Fibroblast of villous mesenchyme (primary cell): ENCODE results near the gene ZDHHC7. TPM values are rescaled to one million over a fixed set of nuclear protein-coding genes. Genes with fewer than 3 reads are reported as not detected.

Experiments used
- DNase-seq: peaks from one replicate; pipeline ENCODE4 v3.0.0-alpha.2; 2010; ENCODE audit warnings: low read depth
- H3K4me3 ChIP-seq: 2 replicates; pipeline ENCODE4 v1.5.1; 2011; ENCODE audit warnings: low read depth, mild to moderate bottlenecking, low read length
- total RNA-seq: library from RNA; depleted of rRNA; stranded (reverse); fragments of >200 nt; gene quantifications from 2 replicates; pipeline ENCODE4 v1.2.3, GENCODE V29; 2012
- TF ChIP-seq, protein P1 (sequence below): IDR thresholded peaks from 2 replicates; pipeline ENCODE4 v1.5.1; 2012; ENCODE audit warnings: low read depth, mild to moderate bottlenecking, low read length; ENCODE audit not compliant: insufficient read depth

ZDHHC7 gene
- total RNA-seq, 1 donor: 164 TPM

DNA sequence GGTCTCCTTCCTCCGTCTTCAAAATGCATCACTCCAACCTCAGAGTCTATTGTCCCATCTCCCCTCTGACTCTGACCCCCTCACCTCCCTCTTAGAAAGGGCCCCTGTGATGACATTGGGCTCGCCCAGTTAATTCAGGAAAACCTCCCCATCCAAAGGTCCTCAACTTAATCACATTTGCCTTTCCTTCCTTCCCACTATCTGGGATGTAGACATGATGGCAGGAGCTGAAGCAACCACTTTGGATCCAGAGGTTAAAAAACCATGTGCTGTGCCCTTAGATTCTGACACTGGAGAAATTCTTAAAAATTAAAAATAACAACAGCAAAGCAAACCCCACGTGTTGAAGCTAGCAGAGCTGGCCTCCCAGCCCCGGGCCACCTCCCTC lies 80.2 kb downstream of the ZDHHC7 start:
- TF ChIP-seq, protein P1, sequence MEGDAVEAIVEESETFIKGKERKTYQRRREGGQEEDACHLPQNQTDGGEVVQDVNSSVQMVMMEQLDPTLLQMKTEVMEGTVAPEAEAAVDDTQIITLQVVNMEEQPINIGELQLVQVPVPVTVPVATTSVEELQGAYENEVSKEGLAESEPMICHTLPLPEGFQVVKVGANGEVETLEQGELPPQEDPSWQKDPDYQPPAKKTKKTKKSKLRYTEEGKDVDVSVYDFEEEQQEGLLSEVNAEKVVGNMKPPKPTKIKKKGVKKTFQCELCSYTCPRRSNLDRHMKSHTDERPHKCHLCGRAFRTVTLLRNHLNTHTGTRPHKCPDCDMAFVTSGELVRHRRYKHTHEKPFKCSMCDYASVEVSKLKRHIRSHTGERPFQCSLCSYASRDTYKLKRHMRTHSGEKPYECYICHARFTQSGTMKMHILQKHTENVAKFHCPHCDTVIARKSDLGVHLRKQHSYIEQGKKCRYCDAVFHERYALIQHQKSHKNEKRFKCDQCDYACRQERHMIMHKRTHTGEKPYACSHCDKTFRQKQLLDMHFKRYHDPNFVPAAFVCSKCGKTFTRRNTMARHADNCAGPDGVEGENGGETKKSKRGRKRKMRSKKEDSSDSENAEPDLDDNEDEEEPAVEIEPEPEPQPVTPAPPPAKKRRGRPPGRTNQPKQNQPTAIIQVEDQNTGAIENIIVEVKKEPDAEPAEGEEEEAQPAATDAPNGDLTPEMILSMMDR: no peak
- DNase-seq: no peak
- H3K4me3 ChIP-seq: no peak overlapping the region

DNA sequence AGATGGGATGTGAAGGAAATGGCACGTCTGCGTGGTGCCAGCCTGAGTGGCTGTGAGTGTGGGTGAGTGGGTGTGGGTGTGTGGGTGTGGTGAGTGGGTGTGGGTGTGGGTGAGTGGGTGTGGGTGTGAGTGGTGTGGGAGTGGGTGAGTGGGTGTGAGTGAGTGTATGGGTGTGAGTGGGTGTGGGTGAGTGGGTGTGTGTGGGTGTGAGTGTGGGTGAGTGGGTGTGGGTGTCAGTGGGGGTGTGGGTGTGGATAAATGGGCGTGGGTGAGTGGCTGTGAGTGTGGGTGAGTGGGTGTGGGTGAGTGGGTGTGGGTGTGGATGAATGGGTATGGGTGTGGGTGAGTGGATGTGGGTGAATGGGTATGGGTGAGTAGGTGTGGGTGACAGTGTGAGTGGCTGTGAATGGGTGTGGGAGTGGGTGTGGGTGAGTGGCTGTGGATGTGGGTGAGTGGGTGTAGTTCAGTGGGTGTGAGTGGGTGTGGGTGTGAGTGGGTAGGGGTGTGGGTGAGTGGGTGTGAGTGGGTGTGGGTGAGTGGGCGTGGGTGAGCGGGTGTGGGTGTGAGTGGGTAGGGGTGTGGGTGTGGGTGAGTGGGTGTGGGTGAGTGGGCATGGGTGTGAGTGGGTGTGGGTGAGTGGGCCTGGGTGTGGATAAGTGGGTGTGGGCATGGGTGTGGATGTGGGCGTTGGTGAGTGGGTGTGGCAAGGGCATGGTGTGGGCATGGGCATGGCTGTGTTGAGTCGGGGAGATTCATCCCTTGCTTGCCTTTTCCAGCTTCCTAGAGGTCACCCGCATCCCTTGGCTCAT lies 80.8 kb downstream of the ZDHHC7 start:
- H3K4me3 ChIP-seq: no peak overlapping the region
- DNase-seq: no peak
- TF ChIP-seq, protein P1: no peak

DNA sequence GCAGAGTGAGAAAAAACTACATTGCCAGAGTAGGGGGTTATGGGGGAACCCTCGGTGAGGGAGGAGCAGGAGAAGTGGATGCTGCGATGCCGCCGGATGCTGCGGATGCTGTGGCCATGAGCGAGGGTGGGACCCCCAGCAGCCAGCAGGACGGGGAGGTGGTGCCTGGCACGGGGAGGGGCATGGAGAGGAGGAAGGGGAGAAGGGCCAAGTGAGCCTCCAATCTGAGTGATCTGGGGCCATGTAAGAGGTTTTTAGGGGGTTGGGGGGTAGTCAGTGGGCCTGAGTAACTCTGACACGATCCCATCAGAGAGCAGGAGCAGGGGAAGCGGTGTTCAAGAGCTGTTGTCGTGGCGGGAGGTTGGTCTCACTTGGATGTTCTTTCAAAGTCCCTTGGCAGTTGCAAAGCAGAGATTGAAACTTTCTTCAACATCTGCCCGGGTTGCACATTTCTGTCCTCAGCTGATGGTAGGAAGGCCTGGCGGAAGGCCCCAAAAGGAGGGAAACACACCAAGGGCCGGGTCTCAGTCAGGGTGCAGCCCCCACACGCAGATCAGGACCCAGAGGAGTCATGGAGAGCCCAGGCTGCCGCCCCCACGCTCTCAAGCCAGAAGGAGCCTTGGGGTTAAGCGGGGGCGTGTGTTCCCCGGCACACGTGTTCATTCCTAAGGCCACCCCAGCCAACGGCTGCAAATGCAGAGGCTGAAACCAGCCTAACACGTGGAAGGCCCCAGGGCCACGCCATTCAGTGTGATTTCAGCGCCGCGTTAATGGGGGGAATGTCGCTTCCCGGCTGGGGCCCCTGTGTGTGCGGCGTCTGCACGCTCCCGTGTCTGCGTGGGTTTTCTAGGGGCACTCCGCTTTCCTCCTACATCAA lies 81.7 kb downstream of the ZDHHC7 start:
- H3K4me3 ChIP-seq: no peak overlapping the region
- TF ChIP-seq, protein P1: no peak
- DNase-seq: peak; percentile 51

DNA sequence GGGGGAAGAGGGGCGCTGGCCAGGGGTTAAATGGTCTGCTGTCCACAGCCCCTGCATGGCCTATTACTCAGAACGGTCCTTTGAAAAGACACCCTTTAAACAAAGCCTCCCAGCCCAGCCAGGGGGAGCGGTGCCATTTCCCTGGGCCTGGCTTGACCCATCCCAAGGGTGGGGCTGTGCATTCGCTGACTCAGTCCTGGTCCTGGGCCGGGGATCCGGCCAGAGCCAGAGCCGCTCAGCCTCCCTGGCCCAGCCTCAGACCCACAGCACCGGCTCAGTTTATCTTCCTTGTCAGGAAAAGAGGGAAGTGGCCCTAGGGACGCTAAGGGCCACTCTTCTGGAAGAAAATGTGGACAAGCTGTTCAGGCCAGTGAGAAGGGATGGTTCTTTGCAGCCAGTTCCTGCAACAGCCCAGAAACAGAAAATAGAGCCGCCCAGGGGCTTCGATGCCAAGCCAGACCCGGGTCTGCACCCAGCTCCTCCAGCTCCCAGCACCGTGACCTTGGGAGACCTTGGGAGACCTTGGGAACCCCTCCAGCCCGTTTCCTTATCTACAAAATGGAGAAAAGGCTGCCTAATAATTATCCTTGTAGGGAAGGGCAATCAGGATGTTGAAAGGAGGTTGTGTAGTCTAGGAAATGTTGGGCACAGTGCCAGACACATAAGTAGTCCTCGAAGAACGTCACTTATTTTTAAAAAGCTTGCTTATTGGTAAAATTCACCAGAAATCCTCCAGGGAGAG lies 82.5 kb downstream of the ZDHHC7 start:
- H3K4me3 ChIP-seq: no peak overlapping the region
- TF ChIP-seq, protein P1: no peak
- DNase-seq: peak; percentile 70

DNA sequence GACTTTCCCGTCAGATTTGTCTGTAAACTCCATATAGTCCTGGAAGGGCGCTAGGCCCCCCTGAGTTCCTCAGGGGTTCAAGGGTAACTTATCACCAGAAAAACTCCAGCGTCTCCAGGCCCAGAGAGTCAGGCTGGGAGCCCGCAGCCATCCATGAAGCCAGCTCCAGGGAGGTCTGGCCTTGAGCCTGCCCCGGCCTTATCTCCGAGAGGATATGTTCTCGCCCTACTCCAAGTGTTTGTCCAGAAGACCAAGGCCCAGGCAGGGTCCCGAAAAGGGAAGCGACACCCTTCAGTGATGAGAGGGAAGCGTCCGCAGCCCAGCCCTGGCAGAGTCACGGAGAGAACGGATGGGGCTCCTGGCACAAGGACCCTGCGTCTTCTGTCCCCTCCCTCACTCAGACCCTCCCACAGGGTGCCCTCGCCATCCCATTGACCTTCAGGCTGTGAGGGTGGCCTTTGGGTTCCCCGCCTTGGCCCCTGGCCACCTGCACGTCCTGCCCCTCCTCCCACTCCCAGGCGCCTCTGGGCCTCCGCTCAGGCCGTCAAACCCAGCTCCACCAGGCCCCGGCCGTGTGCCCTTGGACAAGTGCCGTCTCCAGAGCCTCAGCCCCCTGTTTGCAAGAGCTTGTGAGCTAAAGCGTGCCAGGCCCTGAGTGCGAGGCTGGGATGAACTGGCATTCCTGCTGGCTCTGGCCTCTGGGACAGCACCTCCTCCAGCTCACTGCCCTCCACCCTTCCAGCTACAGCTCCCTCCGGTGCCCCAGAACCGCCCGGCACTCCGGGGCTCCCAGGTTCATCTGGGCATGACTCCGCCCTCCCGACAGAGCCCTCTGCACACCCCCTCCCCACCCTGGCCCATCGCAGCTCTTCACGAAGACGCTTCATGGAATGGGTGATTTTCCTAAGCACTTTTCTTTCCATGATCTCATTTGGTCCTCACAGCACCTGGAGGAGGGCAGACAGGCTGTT lies 83.4 kb downstream of the ZDHHC7 start:
- H3K4me3 ChIP-seq: no peak overlapping the region
- TF ChIP-seq, protein P1: no peak
- no peak for DNase-seq

DNA sequence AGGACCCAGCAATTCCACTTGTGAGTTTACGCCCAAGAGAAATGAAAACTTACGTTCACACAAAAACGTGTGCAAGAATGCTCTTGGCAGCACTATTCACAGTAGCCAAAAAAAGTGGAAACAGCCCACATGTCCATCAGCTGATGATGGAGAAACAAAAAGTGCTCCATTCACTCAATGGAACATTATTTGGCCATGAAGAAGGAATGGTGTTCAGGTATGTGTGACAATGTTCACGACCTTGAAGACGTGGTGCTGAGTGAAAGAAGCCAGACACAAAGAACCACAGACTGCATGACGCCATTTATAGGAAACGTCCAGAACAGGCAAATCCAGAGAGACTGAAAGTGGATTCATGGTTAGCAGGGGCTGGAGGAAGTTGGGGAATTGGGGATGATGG lies 84.9 kb downstream of the ZDHHC7 start:
- no peak overlapping the region for H3K4me3 ChIP-seq
- DNase-seq: no peak
- TF ChIP-seq, protein P1: no peak
